ENCODE data around the gene EFL1. TPM values are rescaled to one million over a fixed set of nuclear protein-coding genes. Genes with fewer than 3 reads are reported as not detected.
A peak's percentile ranks its signal among the peaks of the same experiment; 100 is the strongest.
"Not testable (repeated sequence)": the region's sequence is repeated elsewhere in the genome, so short reads cannot be mapped to it uniquely, and the experiment has no call there.

EFL1 gene
- total RNA-seq, 2 experiments from 2014 or later = 7.1 to 7.8 TPM

DNA sequence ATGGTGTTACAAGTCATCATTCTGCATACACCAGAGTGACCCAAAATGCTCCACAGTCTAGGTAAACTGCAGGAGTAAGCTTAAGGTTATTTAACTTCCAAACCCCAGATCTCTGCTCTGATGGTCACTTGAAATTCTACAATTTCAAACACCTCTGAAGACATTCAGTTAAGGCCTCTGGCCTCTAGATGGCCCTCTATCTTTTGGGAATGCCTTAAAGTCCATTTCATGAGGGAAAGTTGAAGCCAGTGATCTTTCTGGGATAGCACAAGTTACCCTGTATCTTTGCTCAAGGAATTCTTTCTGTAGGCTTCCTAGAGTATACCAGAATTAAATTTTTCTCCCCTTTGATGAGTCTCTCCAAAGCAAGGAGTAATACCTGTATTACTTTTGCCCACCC is 18.7 kb upstream of the EFL1 start:
- not testable (repeated sequence) for H3K36me3 Mint-ChIP-seq (ENCODE audit: low read depth)

DNA sequence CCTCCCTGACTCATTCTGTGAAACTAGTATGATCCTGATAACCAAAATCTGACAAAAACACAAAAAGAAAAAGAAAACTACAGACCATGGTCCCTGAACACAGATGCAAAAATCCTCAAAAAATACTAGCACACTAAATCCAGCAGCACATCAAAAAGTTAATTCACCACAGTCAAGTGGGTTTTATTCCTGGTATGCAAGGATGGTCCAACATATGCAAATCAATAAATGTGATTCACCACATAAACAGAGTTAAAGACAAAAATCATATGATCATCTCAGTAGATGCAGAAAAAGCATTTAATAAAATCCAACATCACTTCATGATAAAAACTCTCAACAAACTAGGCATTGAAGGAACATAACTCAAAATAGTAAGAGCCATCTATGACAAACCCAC is 12.9 kb upstream of the EFL1 start:
- Mint-ChIP-seq H3K36me3 (ENCODE audit: low read depth) (peaks cover 20% of the 10 kb centered on the region), H3K27ac (no peak overlapping the region), H3K9me3 (peaks cover 3% of the 10 kb centered on the region), H3K4me1 (ENCODE audit: low read depth) (no peaks in the 10 kb centered on the region), H3K4me3 (no peak overlapping the region), H3K27me3 (no peaks in the 10 kb centered on the region)
- no peaks in the 10 kb centered on the region for H3K27me3 ChIP-seq (ENCODE audit: control insufficient read depth in 1 of 2, insufficient read depth in 2 of 2, low read length in 2 of 2)
- TF ChIP-seq, protein P1, sequence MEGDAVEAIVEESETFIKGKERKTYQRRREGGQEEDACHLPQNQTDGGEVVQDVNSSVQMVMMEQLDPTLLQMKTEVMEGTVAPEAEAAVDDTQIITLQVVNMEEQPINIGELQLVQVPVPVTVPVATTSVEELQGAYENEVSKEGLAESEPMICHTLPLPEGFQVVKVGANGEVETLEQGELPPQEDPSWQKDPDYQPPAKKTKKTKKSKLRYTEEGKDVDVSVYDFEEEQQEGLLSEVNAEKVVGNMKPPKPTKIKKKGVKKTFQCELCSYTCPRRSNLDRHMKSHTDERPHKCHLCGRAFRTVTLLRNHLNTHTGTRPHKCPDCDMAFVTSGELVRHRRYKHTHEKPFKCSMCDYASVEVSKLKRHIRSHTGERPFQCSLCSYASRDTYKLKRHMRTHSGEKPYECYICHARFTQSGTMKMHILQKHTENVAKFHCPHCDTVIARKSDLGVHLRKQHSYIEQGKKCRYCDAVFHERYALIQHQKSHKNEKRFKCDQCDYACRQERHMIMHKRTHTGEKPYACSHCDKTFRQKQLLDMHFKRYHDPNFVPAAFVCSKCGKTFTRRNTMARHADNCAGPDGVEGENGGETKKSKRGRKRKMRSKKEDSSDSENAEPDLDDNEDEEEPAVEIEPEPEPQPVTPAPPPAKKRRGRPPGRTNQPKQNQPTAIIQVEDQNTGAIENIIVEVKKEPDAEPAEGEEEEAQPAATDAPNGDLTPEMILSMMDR (IDR thresholded peaks at IDR 0.05) = no peak
- H3K27ac ChIP-seq (ENCODE audit: low read depth in 1 of 2, low read length in 2 of 2) = no peak overlapping the region
- CTCF ChIA-PET = no interaction called here
- no peaks in the 10 kb centered on the region for H3K36me3 ChIP-seq (ENCODE audit: insufficient read depth, low read length)
- DNase-seq (no peak), ATAC-seq (ENCODE audit: poor library complexity) (no peak)
- H3K9me3 ChIP-seq (ENCODE audit: control insufficient read depth in 1 of 2, insufficient read depth in 1 of 2, low read length in 2 of 2) = no peaks in the 10 kb centered on the region
- POLR2A ChIA-PET = no interaction called here
- H3K4me1 ChIP-seq (ENCODE audit: insufficient read depth, low read length) = no peaks in the 10 kb centered on the region
- intact Hi-C loops (cut with DNase I, micrococcal nuclease) = no loop called here
- no peak overlapping the region for H3K4me3 ChIP-seq (ENCODE audit: low read length)

More for the DNA sequence above, 18.7 kb upstream of the EFL1 start:
- H3K27ac ChIP-seq (ENCODE audit: low read depth in 1 of 2, low read length in 2 of 2); POLR2A ChIA-PET; CTCF ChIA-PET; H3K27me3 ChIP-seq (ENCODE audit: control insufficient read depth in 1 of 2, insufficient read depth in 2 of 2, low read length in 2 of 2); H3K36me3 ChIP-seq (ENCODE audit: insufficient read depth, low read length); H3K4me1 ChIP-seq (ENCODE audit: insufficient read depth, low read length); ATAC-seq (ENCODE audit: poor library complexity); H3K4me3 Mint-ChIP-seq; H3K9me3 ChIP-seq (ENCODE audit: control insufficient read depth in 1 of 2, insufficient read depth in 1 of 2, low read length in 2 of 2); DNase-seq; H3K27ac Mint-ChIP-seq; H3K27me3 Mint-ChIP-seq; H3K4me3 ChIP-seq (ENCODE audit: low read length); H3K9me3 Mint-ChIP-seq: not testable (repeated sequence)
- intact Hi-C loops (cut with DNase I, micrococcal nuclease) = loop anchor here in 1 of 2 experiments (10.0 kb wide), 1 partner anchor 54 kb away; no protein-coding TSS in a partner anchor
- TF ChIP-seq, protein P1 (IDR thresholded peaks at IDR 0.05) = peak; percentile 30
- H3K4me1 Mint-ChIP-seq (ENCODE audit: low read depth) = peaks cover 16% of the 10 kb centered on the region

DNA sequence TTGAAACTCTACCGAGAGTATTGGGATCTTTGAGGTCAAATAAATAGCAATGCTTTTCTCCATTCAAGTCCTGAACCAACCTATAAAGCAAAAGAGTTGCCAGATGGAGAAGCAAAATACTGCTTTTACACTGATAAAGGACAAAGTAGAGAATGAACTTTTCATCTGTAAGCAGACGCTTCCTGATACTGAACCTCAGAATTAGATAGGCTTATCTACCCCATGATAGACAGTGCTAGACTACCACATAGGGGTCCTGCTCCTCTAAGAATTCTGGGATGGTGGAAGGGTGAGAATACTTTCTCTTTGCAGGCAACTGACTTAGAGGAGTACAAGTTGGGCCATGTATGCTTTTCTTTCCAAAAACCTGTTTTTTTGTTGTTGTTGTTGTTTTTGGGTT is 9.6 kb upstream of the EFL1 start:
- Histone ChIP-seq H3K4me3 (ENCODE audit: low read length) (no peak overlapping the region), H3K9me3 (ENCODE audit: control insufficient read depth in 1 of 2, insufficient read depth in 1 of 2, low read length in 2 of 2) (no peaks in the 10 kb centered on the region), H3K27ac (ENCODE audit: low read depth in 1 of 2, low read length in 2 of 2) (no peak overlapping the region), H3K27me3 (ENCODE audit: control insufficient read depth in 1 of 2, insufficient read depth in 2 of 2, low read length in 2 of 2) (no peaks in the 10 kb centered on the region), H3K36me3 (ENCODE audit: insufficient read depth, low read length) (no peaks in the 10 kb centered on the region), H3K4me1 (ENCODE audit: insufficient read depth, low read length) (no peaks in the 10 kb centered on the region)
- H3K27ac Mint-ChIP-seq = no peak overlapping the region
- TF ChIP-seq, protein P1 (IDR thresholded peaks at IDR 0.05) = no peak
- no peak for ATAC-seq (ENCODE audit: poor library complexity)
- no peaks in the 10 kb centered on the region for H3K27me3 Mint-ChIP-seq
- H3K4me3 Mint-ChIP-seq = no peak overlapping the region
- ChIA-PET CTCF (no interaction called here), POLR2A (no interaction called here)
- intact Hi-C loops (cut with DNase I, micrococcal nuclease) = no loop called here
- H3K9me3 Mint-ChIP-seq = peaks cover 3% of the 10 kb centered on the region
- H3K4me1 Mint-ChIP-seq (ENCODE audit: low read depth) = no peaks in the 10 kb centered on the region
- DNase-seq = no peak
- peaks cover 20% of the 10 kb centered on the region for H3K36me3 Mint-ChIP-seq (ENCODE audit: low read depth)

DNA sequence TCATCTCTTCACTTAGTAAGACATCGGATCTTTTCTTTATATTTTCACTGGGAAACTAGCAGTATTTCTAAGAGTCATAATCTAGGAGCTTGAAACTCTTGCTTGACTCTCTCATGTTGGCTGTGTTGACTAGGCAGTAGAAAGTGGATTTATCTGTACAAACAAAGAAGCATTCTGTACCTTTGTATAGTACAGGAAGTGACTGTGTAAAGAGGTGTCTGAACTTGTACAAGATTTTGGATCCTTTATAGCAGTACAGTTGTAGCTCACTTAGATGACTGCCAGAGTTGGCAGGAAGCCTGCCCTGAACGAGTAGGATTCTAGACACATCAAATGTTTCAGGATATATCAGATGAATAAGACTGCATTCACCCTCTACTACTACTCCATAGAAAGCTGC is 5.9 kb upstream of the EFL1 start:
- H3K4me3 Mint-ChIP-seq = peak overlapping the region; percentile 37
- H3K9me3 Mint-ChIP-seq; H3K4me1 ChIP-seq (ENCODE audit: insufficient read depth, low read length); H3K36me3 Mint-ChIP-seq (ENCODE audit: low read depth); H3K36me3 ChIP-seq (ENCODE audit: insufficient read depth, low read length); DNase-seq; H3K27ac ChIP-seq (ENCODE audit: low read depth in 1 of 2, low read length in 2 of 2); H3K27me3 ChIP-seq (ENCODE audit: control insufficient read depth in 1 of 2, insufficient read depth in 2 of 2, low read length in 2 of 2); H3K4me3 ChIP-seq (ENCODE audit: low read length); POLR2A ChIA-PET; H3K27ac Mint-ChIP-seq; H3K9me3 ChIP-seq (ENCODE audit: control insufficient read depth in 1 of 2, insufficient read depth in 1 of 2, low read length in 2 of 2); H3K4me1 Mint-ChIP-seq (ENCODE audit: low read depth); H3K27me3 Mint-ChIP-seq; CTCF ChIA-PET: not testable (repeated sequence)
- intact Hi-C loops (cut with DNase I, micrococcal nuclease) = loop anchor here in 1 of 2 experiments (1.0 kb wide), 1 partner anchor 17 kb away; no protein-coding TSS in a partner anchor
- ATAC-seq (ENCODE audit: poor library complexity) = peak; percentile 96

DNA sequence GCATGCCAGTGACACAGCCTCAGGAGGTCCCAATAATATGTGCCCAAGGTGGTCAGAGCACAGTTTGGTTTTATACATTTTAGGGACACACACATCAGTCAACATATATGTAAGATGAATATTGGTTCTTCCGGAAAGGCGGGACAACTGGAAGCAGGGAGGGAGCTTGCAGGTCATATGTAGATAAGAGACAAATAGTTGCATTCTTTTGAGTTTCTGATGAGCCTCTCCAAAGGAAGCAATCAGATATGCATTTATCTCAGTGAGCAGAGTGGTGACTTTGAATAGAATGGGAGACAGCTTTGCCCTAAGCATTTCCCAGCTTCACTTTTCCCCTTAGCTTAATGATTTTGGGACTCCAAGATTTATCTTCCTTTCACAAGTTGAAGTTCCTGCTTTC is 4.6 kb upstream of the EFL1 start:
- H3K9me3 ChIP-seq (ENCODE audit: control insufficient read depth in 1 of 2, insufficient read depth in 1 of 2, low read length in 2 of 2); CTCF ChIA-PET; H3K9me3 Mint-ChIP-seq; POLR2A ChIA-PET; H3K27ac ChIP-seq (ENCODE audit: low read depth in 1 of 2, low read length in 2 of 2); H3K4me1 ChIP-seq (ENCODE audit: insufficient read depth, low read length); intact Hi-C loops (cut with DNase I, micrococcal nuclease); H3K27me3 Mint-ChIP-seq; ATAC-seq (ENCODE audit: poor library complexity); H3K4me3 Mint-ChIP-seq; H3K27ac Mint-ChIP-seq; H3K36me3 ChIP-seq (ENCODE audit: insufficient read depth, low read length); H3K4me3 ChIP-seq (ENCODE audit: low read length); DNase-seq; H3K27me3 ChIP-seq (ENCODE audit: control insufficient read depth in 1 of 2, insufficient read depth in 2 of 2, low read length in 2 of 2): not testable (repeated sequence)
- peaks cover 18% of the 10 kb centered on the region for H3K4me1 Mint-ChIP-seq (ENCODE audit: low read depth)
- H3K36me3 Mint-ChIP-seq (ENCODE audit: low read depth) = peaks cover 10% of the 10 kb centered on the region
